Endothelial cell of umbilical vein (primary cell): ENCODE results near the gene RAB35.

Experiments
- CTCF ChIP-seq, 2 donors: IDR thresholded peaks; 1 replicate in 1 of 2; 2 replicates in 1 of 2; pipeline ENCODE4 v1.5.1; 2011; ENCODE audit warnings: low read length in 2 of 2, mild to moderate bottlenecking in 2 of 2, moderate library complexity in 2 of 2, control low read depth in 1 of 2, inconsistent platforms in 1 of 2, low read depth in 1 of 2; ENCODE audit not compliant: insufficient read depth in 1 of 2; ENCODE audit errors: extremely low read depth in 1 of 2
- EZH2 ChIP-seq: IDR thresholded peaks from 2 replicates; pipeline ENCODE4 v1.6.1; 2012; ENCODE audit warnings: borderline replicate concordance, low read depth, mild to moderate bottlenecking, moderate library complexity, low read length, inconsistent platforms; ENCODE audit not compliant: severe bottlenecking
- GATA2 ChIP-seq: IDR thresholded peaks from 2 replicates; pipeline ENCODE4 v1.7.0; 2011; ENCODE audit warnings: low read depth, mild to moderate bottlenecking, moderate library complexity, mixed read lengths, low read length; ENCODE audit not compliant: insufficient read length, insufficient read depth
- JUN ChIP-seq: IDR thresholded peaks from 2 replicates; pipeline ENCODE4 v1.6.1; 2011; ENCODE audit warnings: borderline replicate concordance, low read depth; ENCODE audit not compliant: insufficient read length, insufficient read depth
- MAX ChIP-seq: IDR thresholded peaks from 2 replicates; pipeline ENCODE4 v1.6.1; 2011; ENCODE audit not compliant: insufficient read depth, insufficient read length
- MYC ChIP-seq: IDR thresholded peaks from one replicate; pipeline ENCODE4 v1.6.1; 2011; ENCODE audit warnings: mild to moderate bottlenecking, low read depth, low read length
- POLR2A ChIP-seq: IDR thresholded peaks from 2 replicates; pipeline ENCODE4 v1.6.1; 2012; ENCODE audit warnings: low read depth, mild to moderate bottlenecking, control low read depth, low read length
- POLR2AphosphoS5 ChIP-seq: IDR thresholded peaks from 2 replicates; pipeline ENCODE4 v1.6.1; 2012; ENCODE audit warnings: low read depth, mild to moderate bottlenecking, control low read depth, low read length, moderate library complexity; ENCODE audit not compliant: insufficient read depth

DNA sequence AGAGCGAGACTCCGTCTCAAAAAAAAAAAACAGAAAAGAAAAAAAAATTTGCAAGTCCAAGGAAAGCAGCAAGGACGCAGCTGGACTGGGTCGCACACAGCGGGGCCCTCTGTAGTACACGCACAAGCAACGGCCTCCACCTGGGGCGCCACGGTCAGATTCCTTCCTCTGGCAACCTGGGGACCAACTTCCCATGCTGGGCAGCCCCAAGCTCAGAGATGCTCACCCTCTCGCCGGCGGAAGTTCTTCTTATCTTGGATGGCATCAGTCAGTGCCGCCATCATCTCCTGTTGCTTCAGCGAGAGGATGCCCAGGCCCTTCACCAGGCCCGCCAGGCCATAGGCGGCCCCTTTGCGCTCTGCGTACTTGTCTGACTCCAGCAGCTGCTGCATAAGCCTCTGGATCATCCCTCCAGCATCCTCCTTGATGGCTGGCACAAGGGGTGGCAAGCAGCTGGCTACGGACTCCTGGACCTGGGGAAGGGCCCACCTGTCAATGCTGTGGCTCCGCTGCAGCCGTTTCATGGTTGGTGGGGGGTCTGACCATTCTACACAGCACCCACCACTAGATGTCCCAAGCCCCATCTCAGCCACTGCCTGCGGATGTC is 34.5 kb upstream of the RAB35 start:
- no peak for TF ChIP-seq CTCF (IDR thresholded peaks at IDR 0.05; ENCODE audit: extremely low read depth in 1 of 2, insufficient read depth in 1 of 2, low read depth in 1 of 2, low read length in 2 of 2)
- no peak for TF ChIP-seq MYC
- no peak for TF ChIP-seq POLR2A
- no peak for TF ChIP-seq GATA2
- TF ChIP-seq EZH2: no peak
- TF ChIP-seq POLR2AphosphoS5: no peak
- TF ChIP-seq JUN: no peak
- TF ChIP-seq MAX: no peak
